ENCODE data around the gene SCAMP1.

Gene SCAMP1

GRCh38 chr5:78514427-78515330, 154.3 kb downstream of the SCAMP1 start:
- no peak for DNase-seq (ENCODE audit: low read depth)

GRCh38 chr5:78515670-78516069, 155.3 kb downstream of the SCAMP1 start:
- DNase-seq (ENCODE audit: low read depth), result no peak

- DNase-seq (ENCODE audit: low read depth), result no peak
Measured at GRCh38 chr5:78518365-78519197, 158.2 kb downstream of the SCAMP1 start.

- DNase-seq (ENCODE audit: low read depth), result no peak
Measured at GRCh38 chr5:78519198-78519941, 159.0 kb downstream of the SCAMP1 start.

GRCh38 chr5:78521455-78521854, 161.0 kb downstream of the SCAMP1 start:
- DNase-seq (ENCODE audit: low read depth), result no peak

GRCh38 chr5:78522476-78523260, 162.3 kb downstream of the SCAMP1 start:
- no peak for DNase-seq (ENCODE audit: low read depth)

- no peak for DNase-seq (ENCODE audit: low read depth)
Measured at GRCh38 chr5:78523314-78524193, 163.1 kb downstream of the SCAMP1 start.

- no peak for DNase-seq (ENCODE audit: low read depth)
Measured at GRCh38 chr5:78526049-78526525, 165.7 kb downstream of the SCAMP1 start.

GRCh38 chr5:78527054-78527859, 166.8 kb downstream of the SCAMP1 start:
- no peak for DNase-seq (ENCODE audit: low read depth)

GRCh38 chr5:78527925-78528324, 167.5 kb downstream of the SCAMP1 start:
- DNase-seq (ENCODE audit: low read depth), result no peak

Data from activated T-cell treated with anti-CD3 and anti-CD28 coated beads for 1 hour (primary cell).